ENCODE results near the gene CGB5.

- TF ChIP-seq, protein P1, sequence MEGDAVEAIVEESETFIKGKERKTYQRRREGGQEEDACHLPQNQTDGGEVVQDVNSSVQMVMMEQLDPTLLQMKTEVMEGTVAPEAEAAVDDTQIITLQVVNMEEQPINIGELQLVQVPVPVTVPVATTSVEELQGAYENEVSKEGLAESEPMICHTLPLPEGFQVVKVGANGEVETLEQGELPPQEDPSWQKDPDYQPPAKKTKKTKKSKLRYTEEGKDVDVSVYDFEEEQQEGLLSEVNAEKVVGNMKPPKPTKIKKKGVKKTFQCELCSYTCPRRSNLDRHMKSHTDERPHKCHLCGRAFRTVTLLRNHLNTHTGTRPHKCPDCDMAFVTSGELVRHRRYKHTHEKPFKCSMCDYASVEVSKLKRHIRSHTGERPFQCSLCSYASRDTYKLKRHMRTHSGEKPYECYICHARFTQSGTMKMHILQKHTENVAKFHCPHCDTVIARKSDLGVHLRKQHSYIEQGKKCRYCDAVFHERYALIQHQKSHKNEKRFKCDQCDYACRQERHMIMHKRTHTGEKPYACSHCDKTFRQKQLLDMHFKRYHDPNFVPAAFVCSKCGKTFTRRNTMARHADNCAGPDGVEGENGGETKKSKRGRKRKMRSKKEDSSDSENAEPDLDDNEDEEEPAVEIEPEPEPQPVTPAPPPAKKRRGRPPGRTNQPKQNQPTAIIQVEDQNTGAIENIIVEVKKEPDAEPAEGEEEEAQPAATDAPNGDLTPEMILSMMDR (IDR thresholded peaks at IDR 0.05 in 4 of 5, conservative IDR thresholded peaks at IDR 0.05 in 1 of 5): no peak
- peak; percentile 20 to 37 for TF ChIP-seq POLR2A (IDR thresholded peaks at IDR 0.05)
Measured at GRCh38 chr19:49057636-49058234, 14.1 kb downstream of the CGB5 start, which contains the start of gene CGB7.
